HL-60 (cell line): Measurements from ENCODE around the gene ATXN2L.

Experiments
- CTCF ChIP-seq: IDR thresholded peaks from one replicate; pipeline ENCODE4 v1.5.1; 2011; ENCODE audit warnings: low read length, control low read depth, inconsistent platforms; ENCODE audit not compliant: insufficient read depth
- GABPA ChIP-seq: IDR thresholded peaks from 2 replicates; pipeline ENCODE4 v1.6.1; 2012; ENCODE audit warnings: low read depth
- POLR2AphosphoS5 ChIP-seq: IDR thresholded peaks from 2 replicates; pipeline ENCODE4 v1.6.1; 2012; ENCODE audit warnings: low read depth

DNA sequence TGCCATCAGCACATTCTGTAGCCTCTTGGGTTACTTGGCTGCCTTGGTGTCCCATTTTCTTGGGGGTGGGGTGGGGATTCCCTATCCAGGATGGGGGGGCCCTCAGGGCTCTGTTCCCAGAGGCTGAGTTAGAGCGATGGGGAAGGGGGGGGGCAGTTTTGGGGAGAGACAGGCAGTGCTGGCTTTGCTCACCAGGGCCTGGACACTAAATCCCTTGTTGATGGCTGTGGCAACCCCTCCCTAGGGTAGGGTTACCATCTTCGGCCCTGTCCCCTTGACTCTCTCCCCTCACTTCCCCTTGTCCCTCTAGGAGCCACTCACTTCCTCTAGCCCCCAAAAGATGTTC lies 54.8 kb downstream of the ATXN2L start:
- no peak for TF ChIP-seq POLR2AphosphoS5
- TF ChIP-seq CTCF, result no peak
- no peak for TF ChIP-seq GABPA
